WERI-Rb-1 (cell line): Measurements from ENCODE around the gene INTS2.

ENCODE experiments used
- DNase-seq: peaks from one replicate; pipeline ENCODE4 v3.0.0-alpha.2; 2020
- H3K27ac ChIP-seq: fragments of 250-450 bp; sonication (Bioruptor Pico); 2 replicates; pipeline ENCODE4 v1.5.1; 2020; ENCODE audit warnings: mild to moderate bottlenecking, moderate library complexity
- H3K27me3 ChIP-seq: fragments of 250-450 bp; sonication (Bioruptor Pico); 2 replicates; pipeline ENCODE4 v1.5.1; 2021; ENCODE audit warnings: mild to moderate bottlenecking, low read depth, moderate library complexity; ENCODE audit not compliant: insufficient read depth, severe bottlenecking
- H3K36me3 ChIP-seq: fragments of 250-450 bp; sonication (Bioruptor Pico); 2 replicates; pipeline ENCODE4 v1.5.1; 2020; ENCODE audit warnings: mild to moderate bottlenecking, moderate library complexity
- H3K4me3 ChIP-seq: 2 replicates; pipeline ENCODE4 v1.5.1; 2011; ENCODE audit warnings: low read depth, mild to moderate bottlenecking, control low read depth, low read length
- H3K9me3 ChIP-seq: fragments of 250-450 bp; sonication (Bioruptor Pico); 2 replicates; pipeline ENCODE4 v1.5.1; 2021; ENCODE audit warnings: mild to moderate bottlenecking, moderate library complexity; ENCODE audit not compliant: severe bottlenecking
- TF ChIP-seq, protein P1 (sequence below): IDR thresholded peaks from 2 replicates; pipeline ENCODE4 v1.5.1; 2011; ENCODE audit warnings: low read depth, mild to moderate bottlenecking, control low read depth, inconsistent platforms, low read length

The INTS2 gene

DNA sequence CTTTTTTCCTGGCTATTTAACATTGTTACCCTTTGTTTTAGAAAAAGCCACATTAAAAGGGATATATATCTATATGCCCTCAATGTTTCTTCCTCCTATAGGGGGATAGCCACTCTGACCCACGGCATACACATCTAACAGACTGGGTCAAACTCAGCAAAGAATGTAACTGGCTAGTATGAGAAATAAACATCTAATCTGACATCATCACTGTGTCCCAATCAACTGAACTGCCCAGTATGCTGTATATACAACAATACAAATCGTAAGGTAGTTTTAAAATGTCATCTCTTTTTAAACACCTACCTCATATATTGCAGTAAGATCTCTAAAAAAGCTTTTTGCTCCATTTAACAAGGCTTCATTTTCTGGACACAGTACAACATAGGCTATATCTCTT lies 39.9 kb upstream of the INTS2 start:
- Histone ChIP-seq H3K27me3 (no peaks in the 10 kb centered on the region), H3K9me3 (no peaks in the 10 kb centered on the region), H3K36me3 (peaks cover 90% of the 10 kb centered on the region), H3K27ac (no peak overlapping the region), H3K4me3 (no peak overlapping the region)
- no peak for DNase-seq
- TF ChIP-seq, protein P1, sequence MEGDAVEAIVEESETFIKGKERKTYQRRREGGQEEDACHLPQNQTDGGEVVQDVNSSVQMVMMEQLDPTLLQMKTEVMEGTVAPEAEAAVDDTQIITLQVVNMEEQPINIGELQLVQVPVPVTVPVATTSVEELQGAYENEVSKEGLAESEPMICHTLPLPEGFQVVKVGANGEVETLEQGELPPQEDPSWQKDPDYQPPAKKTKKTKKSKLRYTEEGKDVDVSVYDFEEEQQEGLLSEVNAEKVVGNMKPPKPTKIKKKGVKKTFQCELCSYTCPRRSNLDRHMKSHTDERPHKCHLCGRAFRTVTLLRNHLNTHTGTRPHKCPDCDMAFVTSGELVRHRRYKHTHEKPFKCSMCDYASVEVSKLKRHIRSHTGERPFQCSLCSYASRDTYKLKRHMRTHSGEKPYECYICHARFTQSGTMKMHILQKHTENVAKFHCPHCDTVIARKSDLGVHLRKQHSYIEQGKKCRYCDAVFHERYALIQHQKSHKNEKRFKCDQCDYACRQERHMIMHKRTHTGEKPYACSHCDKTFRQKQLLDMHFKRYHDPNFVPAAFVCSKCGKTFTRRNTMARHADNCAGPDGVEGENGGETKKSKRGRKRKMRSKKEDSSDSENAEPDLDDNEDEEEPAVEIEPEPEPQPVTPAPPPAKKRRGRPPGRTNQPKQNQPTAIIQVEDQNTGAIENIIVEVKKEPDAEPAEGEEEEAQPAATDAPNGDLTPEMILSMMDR: no peak

DNA sequence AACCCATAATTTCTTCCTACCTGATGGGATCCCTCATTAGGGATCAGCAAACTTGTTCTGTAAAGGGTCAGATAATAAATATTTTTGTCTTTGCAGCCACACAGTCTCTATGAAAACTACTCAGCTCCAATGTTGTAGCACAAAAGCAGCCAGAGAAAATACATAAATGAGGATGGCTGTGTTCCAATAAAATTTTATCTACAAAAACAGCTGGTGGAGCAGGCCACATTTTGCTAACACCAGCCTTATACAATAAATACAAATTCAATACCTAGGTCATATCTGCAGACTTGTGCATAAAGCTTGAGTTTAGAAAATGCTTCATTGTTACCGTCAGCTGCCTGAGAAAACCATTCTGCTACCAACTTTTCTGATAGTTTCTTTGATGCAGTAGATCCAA lies 38.4 kb upstream of the INTS2 start:
- Histone ChIP-seq H3K27me3 (no peaks in the 10 kb centered on the region), H3K4me3 (no peak overlapping the region), H3K36me3 (peaks cover 90% of the 10 kb centered on the region), H3K27ac (no peak overlapping the region), H3K9me3 (no peaks in the 10 kb centered on the region)
- TF ChIP-seq, protein P1: no peak
- DNase-seq: no peak

DNA sequence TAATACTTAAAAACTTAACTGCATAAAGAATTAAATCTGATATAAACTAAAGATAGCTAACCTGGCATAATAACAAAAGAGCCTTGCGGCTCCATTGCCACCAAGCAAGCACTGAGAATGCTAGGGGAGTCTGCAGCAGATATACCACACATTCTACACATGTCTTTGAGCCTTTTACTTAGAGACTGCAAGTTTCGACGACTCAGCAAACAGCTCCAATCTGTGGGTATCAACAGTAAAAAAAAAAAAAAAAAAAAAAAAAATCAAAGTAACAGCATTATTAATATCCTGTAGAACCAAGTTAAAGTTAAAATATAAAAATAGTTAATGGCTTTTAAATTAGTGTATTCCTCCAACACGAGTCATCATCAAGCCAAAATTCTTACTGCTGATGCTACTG lies 27.8 kb upstream of the INTS2 start:
- Histone ChIP-seq H3K4me3 (no peak overlapping the region), H3K27me3 (no peaks in the 10 kb centered on the region), H3K27ac (no peak overlapping the region), H3K9me3 (no peaks in the 10 kb centered on the region), H3K36me3 (peaks cover 97% of the 10 kb centered on the region)
- no peak for DNase-seq
- TF ChIP-seq, protein P1: no peak

DNA sequence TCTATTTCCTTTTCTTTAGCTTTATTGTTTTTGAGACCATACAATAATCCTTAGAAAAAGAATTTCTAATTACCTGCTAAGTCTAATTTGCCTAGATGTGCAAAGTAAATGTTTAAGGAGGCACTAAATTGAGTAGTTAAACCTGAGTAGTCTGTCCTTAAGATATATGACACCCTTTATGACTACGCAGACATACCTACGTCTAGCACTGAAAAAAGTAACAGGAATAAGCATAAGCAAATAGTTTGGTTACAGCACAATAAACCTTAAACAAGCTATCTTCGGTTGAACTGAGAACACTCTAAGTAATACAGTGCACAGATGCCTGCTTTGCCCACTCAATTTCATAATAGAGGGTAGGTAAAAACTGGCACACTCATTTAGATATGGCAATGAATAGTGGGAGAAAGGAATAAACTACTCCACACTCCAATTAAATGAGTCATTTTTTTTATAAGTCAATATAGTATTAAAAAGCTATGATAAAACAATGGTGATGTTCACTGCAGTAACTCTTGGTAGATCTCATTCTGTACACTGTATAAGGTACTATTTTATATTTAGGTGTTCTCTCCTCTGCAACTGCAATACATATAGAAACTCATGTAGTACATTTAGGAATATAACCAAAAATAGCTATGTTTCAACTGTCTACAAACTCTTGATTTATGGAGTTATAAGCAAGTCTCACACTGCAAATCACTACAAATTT lies 19.7 kb upstream of the INTS2 start:
- H3K36me3 ChIP-seq: peaks cover 89% of the 10 kb centered on the region
- no peak overlapping the region for H3K27ac ChIP-seq
- H3K4me3 ChIP-seq: no peak overlapping the region
- H3K27me3 ChIP-seq: no peaks in the 10 kb centered on the region
- H3K9me3 ChIP-seq: no peaks in the 10 kb centered on the region
- no peak for DNase-seq
- TF ChIP-seq, protein P1: no peak

DNA sequence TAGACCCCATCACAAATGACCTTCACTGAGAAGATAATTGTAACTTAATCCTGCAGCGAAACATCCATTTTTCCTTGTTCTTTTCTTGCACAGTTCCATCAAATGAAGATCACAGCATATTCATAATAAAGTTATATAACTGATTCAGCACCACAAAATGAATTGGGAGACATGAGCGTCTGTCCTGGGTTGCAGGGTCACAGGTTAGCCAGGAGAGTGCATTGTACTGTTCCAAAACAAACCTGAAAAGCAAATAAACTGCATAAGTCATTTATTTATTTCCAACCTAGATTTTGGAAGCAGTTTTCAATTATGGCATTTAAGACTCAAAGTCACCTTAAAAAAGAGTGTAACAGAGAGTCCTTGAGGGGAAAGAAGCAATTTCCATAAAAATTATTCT lies 18.6 kb upstream of the INTS2 start:
- Histone ChIP-seq H3K36me3 (peaks cover 78% of the 10 kb centered on the region), H3K9me3 (no peaks in the 10 kb centered on the region), H3K4me3 (no peak overlapping the region), H3K27ac (no peak overlapping the region), H3K27me3 (no peaks in the 10 kb centered on the region)
- TF ChIP-seq, protein P1: no peak
- no peak for DNase-seq

DNA sequence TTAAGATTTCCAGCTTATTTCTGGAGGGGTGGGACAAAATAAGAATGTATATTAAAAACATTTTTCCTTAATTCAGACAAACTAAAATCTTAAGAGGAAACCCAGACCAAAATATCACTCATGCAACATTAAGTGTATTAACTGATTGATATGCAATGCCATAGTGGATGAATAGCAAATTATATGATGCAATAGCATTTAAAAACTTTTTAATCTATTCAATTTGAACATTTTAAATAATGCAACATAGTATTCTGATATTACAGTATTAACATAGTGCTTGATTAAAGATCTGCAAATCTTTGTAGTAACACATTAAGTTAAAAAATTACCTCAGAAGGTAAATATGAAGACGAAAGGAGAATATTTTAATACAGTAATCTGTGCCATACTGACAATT lies 15.3 kb upstream of the INTS2 start:
- Histone ChIP-seq H3K4me3 (no peak overlapping the region), H3K27ac (no peak overlapping the region), H3K27me3 (no peaks in the 10 kb centered on the region), H3K36me3 (peaks cover 53% of the 10 kb centered on the region), H3K9me3 (no peaks in the 10 kb centered on the region)
- no peak for DNase-seq
- TF ChIP-seq, protein P1: no peak
